Osteoblast (primary cell): ENCODE results near the gene KIF12. TPM values are rescaled to one million over a fixed set of nuclear protein-coding genes. Genes with fewer than 3 reads are reported as not detected.

Experiments used
- DNase-seq: peaks from one replicate; pipeline ENCODE4 v3.0.0; 2011; ENCODE audit warnings: low spot score, mixed read lengths; ENCODE audit not compliant: insufficient read length; ENCODE audit errors: missing footprints
- H2AFZ ChIP-seq: 2 replicates; pipeline ENCODE4 v1.6.0; 2011; ENCODE audit warnings: mild to moderate bottlenecking, low read length
- H3K27ac ChIP-seq: 2 replicates; pipeline ENCODE4 v1.5.1; 2011; ENCODE audit warnings: mild to moderate bottlenecking, low read depth, low read length, moderate library complexity
- H3K27me3 ChIP-seq: 2 replicates; pipeline ENCODE4 v1.6.0; 2012; ENCODE audit warnings: mild to moderate bottlenecking, control low read depth, inconsistent platforms, low read length, moderate library complexity; ENCODE audit not compliant: insufficient read depth
- H3K36me3 ChIP-seq: 2 replicates; pipeline ENCODE4 v1.5.1; 2011; ENCODE audit warnings: mild to moderate bottlenecking, low read length, control low read depth, moderate library complexity; ENCODE audit not compliant: insufficient read depth
- H3K4me1 ChIP-seq: 2 replicates; pipeline ENCODE4 v1.5.1; 2011; ENCODE audit warnings: mild to moderate bottlenecking, low read length, control low read depth, moderate library complexity; ENCODE audit not compliant: insufficient read depth
- H3K4me2 ChIP-seq: 2 replicates; pipeline ENCODE4 v1.6.0; 2011; ENCODE audit warnings: mild to moderate bottlenecking, low read length; ENCODE audit not compliant: insufficient read depth
- H3K4me3 ChIP-seq: fragments of 200-600 bp; sonication (generic); 3 replicates; pipeline ENCODE4 v1.5.1; 2012; ENCODE audit warnings: mild to moderate bottlenecking, low read length, inconsistent platforms; ENCODE audit not compliant: insufficient read depth
- H3K79me2 ChIP-seq: 2 replicates; pipeline ENCODE4 v1.6.0; 2012; ENCODE audit warnings: mild to moderate bottlenecking, low read length, control low read depth, inconsistent platforms; ENCODE audit not compliant: insufficient read depth
- H3K9me3 ChIP-seq: 2 replicates; pipeline ENCODE4 v1.5.1; 2011; ENCODE audit warnings: low read depth, low read length, control low read depth
- H4K20me1 ChIP-seq: 2 replicates; pipeline ENCODE4 v1.6.0; 2012; ENCODE audit warnings: mild to moderate bottlenecking, low read length, control low read depth; ENCODE audit not compliant: insufficient read depth
- CTCF ChIP-seq: IDR thresholded peaks from 2 replicates; pipeline ENCODE4 v1.5.1; 2011; ENCODE audit warnings: mild to moderate bottlenecking, low read depth, low read length, moderate library complexity; ENCODE audit errors: extremely low read depth
- total RNA-seq: library from RNA; depleted of rRNA; stranded (reverse); fragments of >200 nt; gene quantifications from 2 replicates; pipeline ENCODE4 v1.2.3, GENCODE V29; 2012

KIF12 gene
- total RNA-seq, 1 donor = not detected

- TF ChIP-seq CTCF = no peak
- Histone ChIP-seq H3K9me3 (no peaks in the 10 kb centered on the region), H3K27me3 (no peaks in the 10 kb centered on the region), H2AFZ (no peak overlapping the region), H3K79me2 (no peaks in the 10 kb centered on the region), H4K20me1 (no peaks in the 10 kb centered on the region), H3K36me3 (peaks cover 2% of the 10 kb centered on the region), H3K4me2 (no peak overlapping the region), H3K4me3 (no peak overlapping the region), H3K4me1 (peaks cover 6% of the 10 kb centered on the region), H3K27ac (no peak overlapping the region)
- DNase-seq = no peak
Measured at GRCh38 chr9:114056527-114056926, 42.6 kb downstream of the KIF12 start.

- no peak overlapping the region for H2AFZ ChIP-seq
- H3K4me3 ChIP-seq = no peak overlapping the region
- H3K27ac ChIP-seq = no peak overlapping the region
- H3K4me2 ChIP-seq = no peak overlapping the region
- no peak for TF ChIP-seq CTCF
- peak; percentile 19 for DNase-seq
- no peaks in the 10 kb centered on the region for H3K9me3 ChIP-seq
- peaks cover 6% of the 10 kb centered on the region for H3K36me3 ChIP-seq
- no peaks in the 10 kb centered on the region for H4K20me1 ChIP-seq
- no peaks in the 10 kb centered on the region for H3K27me3 ChIP-seq
- H3K4me1 ChIP-seq = peaks cover 6% of the 10 kb centered on the region
- H3K79me2 ChIP-seq = no peaks in the 10 kb centered on the region
Measured at GRCh38 chr9:114055894-114056293, 43.2 kb downstream of the KIF12 start.

GRCh38 chr9:114055061-114055460 is 44.0 kb downstream of the KIF12 start:
- no peak for TF ChIP-seq CTCF
- Histone ChIP-seq H3K4me1 (peaks cover 6% of the 10 kb centered on the region), H3K9me3 (no peaks in the 10 kb centered on the region), H3K27me3 (no peaks in the 10 kb centered on the region), H3K27ac (no peak overlapping the region), H3K4me3 (no peak overlapping the region), H3K4me2 (no peak overlapping the region), H3K36me3 (peaks cover 13% of the 10 kb centered on the region), H2AFZ (no peak overlapping the region), H4K20me1 (no peaks in the 10 kb centered on the region), H3K79me2 (no peaks in the 10 kb centered on the region)
- no peak for DNase-seq

GRCh38 chr9:114054191-114054690 is 44.9 kb downstream of the KIF12 start:
- Histone ChIP-seq H3K4me1 (peaks cover under 1% of the 10 kb centered on the region), H3K4me3 (no peak overlapping the region), H3K27ac (no peak overlapping the region), H3K9me3 (no peaks in the 10 kb centered on the region), H3K4me2 (no peak overlapping the region), H3K36me3 (peaks cover 21% of the 10 kb centered on the region), H3K27me3 (no peaks in the 10 kb centered on the region), H3K79me2 (no peaks in the 10 kb centered on the region), H2AFZ (no peak overlapping the region), H4K20me1 (no peaks in the 10 kb centered on the region)
- DNase-seq = peak; percentile 11
- no peak for TF ChIP-seq CTCF
